22Rv1 (cell line): ENCODE results near the gene THRA.

Experiments used
- ZFX ChIP-seq: fragments of 450-650 bp; IDR thresholded peaks from 2 replicates; pipeline ENCODE4 v1.6.1; 2017; ENCODE audit warnings: antibody characterized with exemption, borderline replicate concordance
- TF ChIP-seq, protein P1 (sequence below): fragments of 450-650 bp; IDR thresholded peaks from 2 replicates; pipeline ENCODE4 v1.5.1; 2017; ENCODE audit warnings: mild to moderate bottlenecking

DNA sequence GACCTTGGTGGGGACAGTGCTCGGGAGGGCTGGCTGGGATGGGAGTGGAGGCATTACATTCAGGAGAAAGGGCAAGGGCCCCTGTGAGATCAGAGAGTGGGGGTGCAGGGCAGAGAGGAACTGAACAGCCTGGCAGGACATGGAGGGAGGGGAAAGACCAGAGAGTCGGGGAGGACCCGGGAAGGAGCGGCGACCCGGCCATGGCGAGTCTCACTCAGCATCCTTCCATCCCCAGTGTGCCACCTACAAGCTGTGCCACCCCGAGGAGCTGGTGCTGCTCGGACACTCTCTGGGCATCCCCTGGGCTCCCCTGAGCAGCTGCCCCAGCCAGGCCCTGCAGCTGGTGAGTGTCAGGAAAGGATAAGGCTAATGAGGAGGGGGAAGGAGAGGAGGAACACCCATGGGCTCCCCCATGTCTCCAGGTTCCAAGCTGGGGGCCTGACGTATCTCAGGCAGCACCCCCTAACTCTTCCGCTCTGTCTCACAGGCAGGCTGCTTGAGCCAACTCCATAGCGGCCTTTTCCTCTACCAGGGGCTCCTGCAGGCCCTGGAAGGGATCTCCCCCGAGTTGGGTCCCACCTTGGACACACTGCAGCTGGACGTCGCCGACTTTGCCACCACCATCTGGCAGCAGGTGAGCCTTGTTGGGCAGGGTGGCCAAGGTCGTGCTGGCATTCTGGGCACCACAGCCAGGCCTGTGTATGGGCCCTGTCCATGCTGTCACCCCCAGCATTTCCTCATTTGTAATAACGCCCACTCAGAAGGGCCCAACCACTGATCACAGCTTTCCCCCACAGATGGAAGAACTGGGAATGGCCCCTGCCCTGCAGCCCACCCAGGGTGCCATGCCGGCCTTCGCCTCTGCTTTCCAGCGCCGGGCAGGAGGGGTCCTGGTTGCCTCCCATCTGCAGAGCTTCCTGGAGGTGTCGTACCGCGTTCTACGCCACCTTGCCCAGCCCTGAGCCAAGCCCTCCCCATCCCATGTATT is 46.5 kb upstream of the THRA start:
- TF ChIP-seq, protein P1, sequence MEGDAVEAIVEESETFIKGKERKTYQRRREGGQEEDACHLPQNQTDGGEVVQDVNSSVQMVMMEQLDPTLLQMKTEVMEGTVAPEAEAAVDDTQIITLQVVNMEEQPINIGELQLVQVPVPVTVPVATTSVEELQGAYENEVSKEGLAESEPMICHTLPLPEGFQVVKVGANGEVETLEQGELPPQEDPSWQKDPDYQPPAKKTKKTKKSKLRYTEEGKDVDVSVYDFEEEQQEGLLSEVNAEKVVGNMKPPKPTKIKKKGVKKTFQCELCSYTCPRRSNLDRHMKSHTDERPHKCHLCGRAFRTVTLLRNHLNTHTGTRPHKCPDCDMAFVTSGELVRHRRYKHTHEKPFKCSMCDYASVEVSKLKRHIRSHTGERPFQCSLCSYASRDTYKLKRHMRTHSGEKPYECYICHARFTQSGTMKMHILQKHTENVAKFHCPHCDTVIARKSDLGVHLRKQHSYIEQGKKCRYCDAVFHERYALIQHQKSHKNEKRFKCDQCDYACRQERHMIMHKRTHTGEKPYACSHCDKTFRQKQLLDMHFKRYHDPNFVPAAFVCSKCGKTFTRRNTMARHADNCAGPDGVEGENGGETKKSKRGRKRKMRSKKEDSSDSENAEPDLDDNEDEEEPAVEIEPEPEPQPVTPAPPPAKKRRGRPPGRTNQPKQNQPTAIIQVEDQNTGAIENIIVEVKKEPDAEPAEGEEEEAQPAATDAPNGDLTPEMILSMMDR = no peak
- TF ChIP-seq ZFX = no peak
